Measurements from ENCODE around the gene FOXG1. TPM values are rescaled to one million over a fixed set of nuclear protein-coding genes. Genes with fewer than 3 reads are reported as not detected.
A peak's percentile ranks its signal among the peaks of the same experiment; 100 is the strongest.

FOXG1 gene
- total RNA-seq, 1 donor from 2014 or later: not detected

DNA sequence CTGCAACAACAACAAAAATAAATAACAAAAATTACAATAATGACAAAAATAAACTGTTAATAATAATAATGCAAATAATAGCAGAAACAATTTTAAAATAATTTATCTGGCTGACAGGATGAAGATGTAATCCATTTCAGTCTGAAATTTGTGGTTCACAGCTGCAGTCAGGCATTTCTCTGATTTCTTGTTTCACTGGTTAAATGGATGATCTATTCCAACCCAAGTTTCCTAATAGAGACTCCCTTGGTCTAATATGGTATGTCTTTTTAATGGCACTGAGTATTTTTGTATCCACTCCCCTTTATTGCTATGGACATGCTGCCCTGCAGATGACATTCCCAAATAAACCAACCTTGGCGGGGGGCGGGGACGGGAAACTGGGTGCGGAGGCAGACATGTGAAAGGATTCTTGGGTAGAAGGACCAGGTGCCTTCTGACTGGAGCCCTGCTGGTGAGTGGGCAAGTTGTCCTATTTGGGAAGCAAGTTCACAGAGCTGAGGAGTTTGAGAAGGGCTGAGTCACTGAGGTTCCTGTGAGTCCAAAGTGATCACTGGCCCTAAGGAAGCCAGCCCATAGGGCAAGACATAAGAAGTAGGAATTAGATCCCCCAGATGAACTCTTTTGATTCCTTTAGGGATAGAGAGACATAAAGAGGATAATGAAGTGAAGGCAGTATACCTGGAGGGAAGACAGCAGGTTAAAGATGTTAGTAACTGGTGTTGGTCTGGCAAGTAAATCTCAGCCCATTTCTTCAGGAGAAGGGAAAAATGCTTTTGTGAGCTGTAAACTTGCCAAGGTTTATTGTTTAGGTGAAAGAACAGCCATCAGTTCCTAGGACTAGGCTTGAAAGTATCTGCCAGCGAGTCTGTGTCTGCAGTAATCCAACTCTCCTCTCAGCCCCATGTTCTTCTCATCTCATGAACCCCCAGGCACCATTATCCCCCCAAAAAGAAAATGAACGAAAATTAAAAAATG lies 14.5 kb downstream of the FOXG1 start:
- TF ChIP-seq POLR2A (IDR thresholded peaks at IDR 0.05) (no peak), POLR2AphosphoS5 (IDR thresholded peaks at IDR 0.05; ENCODE audit: insufficient read depth in 1 of 2, low read depth in 1 of 2) (no peak)
- TF ChIP-seq, protein P1, sequence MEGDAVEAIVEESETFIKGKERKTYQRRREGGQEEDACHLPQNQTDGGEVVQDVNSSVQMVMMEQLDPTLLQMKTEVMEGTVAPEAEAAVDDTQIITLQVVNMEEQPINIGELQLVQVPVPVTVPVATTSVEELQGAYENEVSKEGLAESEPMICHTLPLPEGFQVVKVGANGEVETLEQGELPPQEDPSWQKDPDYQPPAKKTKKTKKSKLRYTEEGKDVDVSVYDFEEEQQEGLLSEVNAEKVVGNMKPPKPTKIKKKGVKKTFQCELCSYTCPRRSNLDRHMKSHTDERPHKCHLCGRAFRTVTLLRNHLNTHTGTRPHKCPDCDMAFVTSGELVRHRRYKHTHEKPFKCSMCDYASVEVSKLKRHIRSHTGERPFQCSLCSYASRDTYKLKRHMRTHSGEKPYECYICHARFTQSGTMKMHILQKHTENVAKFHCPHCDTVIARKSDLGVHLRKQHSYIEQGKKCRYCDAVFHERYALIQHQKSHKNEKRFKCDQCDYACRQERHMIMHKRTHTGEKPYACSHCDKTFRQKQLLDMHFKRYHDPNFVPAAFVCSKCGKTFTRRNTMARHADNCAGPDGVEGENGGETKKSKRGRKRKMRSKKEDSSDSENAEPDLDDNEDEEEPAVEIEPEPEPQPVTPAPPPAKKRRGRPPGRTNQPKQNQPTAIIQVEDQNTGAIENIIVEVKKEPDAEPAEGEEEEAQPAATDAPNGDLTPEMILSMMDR (IDR thresholded peaks at IDR 0.05): no peak
- intact Hi-C loops (cut with DNase I): no loop called here
- no peak overlapping the region for H3K27ac ChIP-seq
- no peaks in the 10 kb centered on the region for H3K27me3 ChIP-seq
- peaks cover 9% of the 10 kb centered on the region for H3K4me1 ChIP-seq
- no peak for DNase-seq (ENCODE audit: extremely low spot score in 2 of 2)
- no peaks in the 10 kb centered on the region for H3K9me3 ChIP-seq
- no peak overlapping the region for H3K4me3 ChIP-seq
- H3K36me3 ChIP-seq: no peaks in the 10 kb centered on the region

DNA sequence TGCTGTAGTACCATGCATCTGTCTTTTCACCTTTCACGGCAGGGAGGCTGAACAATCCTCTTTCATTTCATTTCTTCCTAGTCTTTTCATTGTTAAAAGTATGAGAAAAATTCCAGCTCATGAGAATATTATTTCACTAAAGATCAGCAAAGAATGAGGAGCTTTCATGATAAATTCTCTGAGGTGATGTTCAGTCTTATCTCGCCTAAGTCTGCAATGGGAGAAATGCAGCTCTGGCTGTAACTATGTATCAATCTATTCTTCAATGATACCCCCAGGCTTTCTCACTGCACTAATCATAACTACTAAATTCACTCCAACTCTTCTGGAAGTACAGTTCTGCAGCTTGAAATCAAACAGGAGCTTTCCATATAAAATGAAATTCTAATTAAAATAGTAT lies 15.7 kb downstream of the FOXG1 start:
- no peak for TF ChIP-seq POLR2AphosphoS5 (IDR thresholded peaks at IDR 0.05; ENCODE audit: insufficient read depth in 1 of 2, low read depth in 1 of 2)
- TF ChIP-seq, protein P1 (IDR thresholded peaks at IDR 0.05): no peak
- no peak for TF ChIP-seq POLR2A (IDR thresholded peaks at IDR 0.05)
- Histone ChIP-seq H3K27ac (no peak overlapping the region), H3K4me1 (peaks cover 9% of the 10 kb centered on the region), H3K9me3 (no peaks in the 10 kb centered on the region), H3K27me3 (no peaks in the 10 kb centered on the region), H3K36me3 (no peaks in the 10 kb centered on the region), H3K4me3 (no peak overlapping the region)
- DNase-seq (ENCODE audit: extremely low spot score in 2 of 2): no peak
- intact Hi-C loops (cut with DNase I): no loop called here

DNA sequence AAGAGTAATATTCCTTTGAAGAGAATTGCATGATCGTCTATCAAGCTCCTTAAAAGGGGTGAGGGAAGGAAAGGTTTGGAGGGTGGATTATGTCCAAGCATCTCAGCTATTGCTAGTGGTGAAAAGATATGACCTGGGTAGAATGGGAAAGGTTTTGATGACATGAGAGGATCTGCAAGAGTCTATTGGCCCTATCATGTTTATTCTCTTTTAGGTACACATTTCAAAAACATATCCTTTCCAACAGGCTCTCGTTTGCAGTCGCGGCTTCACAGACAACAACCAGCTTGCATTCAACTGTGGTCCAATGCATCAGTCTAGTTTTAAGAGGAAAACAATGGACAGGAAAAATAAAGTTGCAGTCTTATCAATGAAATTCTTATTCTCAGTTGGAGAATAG lies 17.1 kb downstream of the FOXG1 start:
- Histone ChIP-seq H3K27me3 (no peaks in the 10 kb centered on the region), H3K4me3 (no peak overlapping the region), H3K4me1 (peaks cover 9% of the 10 kb centered on the region), H3K27ac (no peak overlapping the region), H3K36me3 (no peaks in the 10 kb centered on the region), H3K9me3 (no peaks in the 10 kb centered on the region)
- intact Hi-C loops (cut with DNase I): no loop called here
- DNase-seq (ENCODE audit: extremely low spot score in 2 of 2): no peak
- TF ChIP-seq, protein P1 (IDR thresholded peaks at IDR 0.05): no peak
- TF ChIP-seq POLR2A (IDR thresholded peaks at IDR 0.05) (no peak), POLR2AphosphoS5 (IDR thresholded peaks at IDR 0.05; ENCODE audit: insufficient read depth in 1 of 2, low read depth in 1 of 2) (no peak)

DNA sequence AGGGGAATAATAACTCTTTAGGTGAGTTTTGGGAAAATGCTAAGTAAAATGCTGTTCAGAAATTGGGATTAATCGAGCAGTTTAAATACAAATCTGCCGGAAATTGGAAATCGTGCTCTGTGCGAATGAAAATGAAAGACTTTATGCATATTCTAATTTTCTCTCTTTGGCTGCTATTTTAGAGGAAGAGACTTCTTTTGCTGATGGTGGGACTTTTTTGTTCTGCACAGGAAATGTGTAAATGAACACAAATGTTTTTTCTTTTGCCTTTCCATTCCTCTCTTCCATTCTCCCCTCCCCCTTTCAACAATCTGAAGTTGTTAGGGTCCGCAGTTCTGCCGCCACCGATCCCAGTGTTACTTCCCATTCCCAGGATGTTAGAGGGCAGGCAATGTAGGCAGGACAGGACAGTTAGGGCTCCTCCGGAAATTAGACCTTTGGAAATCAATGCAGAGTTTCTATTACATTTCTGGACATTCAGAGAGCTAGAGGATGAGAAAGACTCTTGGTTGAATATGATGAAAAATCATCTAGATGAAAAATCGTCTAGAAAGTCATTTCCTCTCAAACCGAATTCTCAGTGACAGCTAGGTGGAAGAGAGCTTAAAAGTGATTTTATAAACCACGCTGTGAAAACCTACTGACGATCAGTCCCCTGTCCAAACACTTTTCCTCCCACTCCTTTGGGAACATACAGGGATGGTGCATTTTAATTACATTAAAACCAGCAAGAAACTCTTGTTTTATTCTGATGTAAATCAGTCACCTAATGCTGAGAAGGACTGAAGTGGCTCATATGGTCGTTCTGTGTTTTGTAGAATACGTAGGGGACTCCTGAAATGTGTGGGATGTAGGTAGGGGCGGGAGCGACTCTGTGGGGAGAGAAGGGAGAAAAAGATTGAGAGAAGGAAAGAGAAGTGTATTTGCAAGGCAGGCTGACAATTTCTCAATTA lies 17.8 kb downstream of the FOXG1 start:
- TF ChIP-seq, protein P1 (IDR thresholded peaks at IDR 0.05): no peak
- no peak for TF ChIP-seq POLR2A (IDR thresholded peaks at IDR 0.05)
- TF ChIP-seq POLR2AphosphoS5 (IDR thresholded peaks at IDR 0.05; ENCODE audit: insufficient read depth in 1 of 2, low read depth in 1 of 2): no peak

More for the DNA sequence above, 17.8 kb downstream of the FOXG1 start:
- Histone ChIP-seq H3K4me3 (peak overlapping the region in 1 of 2 donors; percentile 21), H3K27ac (no peak overlapping the region), H3K9me3 (no peaks in the 10 kb centered on the region), H3K4me1 (peaks cover 9% of the 10 kb centered on the region), H3K36me3 (no peaks in the 10 kb centered on the region), H3K27me3 (no peaks in the 10 kb centered on the region)
- DNase-seq (ENCODE audit: extremely low spot score in 2 of 2): no peak
- intact Hi-C loops (cut with DNase I): no loop called here

Data from vagina (tissue), 2 donors.